DOHH2 (cell line): ENCODE results near the gene PTPRCAP.

Experiments
- H3F3A ChIP-seq: fragments of 200-600 bp; sonication (generic), shearing (Covaris generic); 2 replicates; pipeline ENCODE4 v1.6.0; 2016; ENCODE audit warnings: antibody characterized with exemption, mild to moderate bottlenecking; ENCODE audit not compliant: control insufficient read depth, insufficient read depth
- H3K27ac ChIP-seq: fragments of 200-600 bp; sonication (generic); 2 replicates; pipeline ENCODE4 v1.5.1; 2014; ENCODE audit warnings: low read depth, mild to moderate bottlenecking, low read length, moderate library complexity
- H3K27me3 ChIP-seq: fragments of 200-600 bp; sonication (generic); 2 replicates; pipeline ENCODE4 v1.6.1; 2014; ENCODE audit warnings: mild to moderate bottlenecking, low read length, mixed read lengths; ENCODE audit not compliant: control insufficient read depth
- H3K36me3 ChIP-seq: fragments of 200-600 bp; sonication (generic); 2 replicates; pipeline ENCODE4 v1.6.1; 2014; ENCODE audit warnings: mild to moderate bottlenecking, low read length, moderate library complexity, mixed read lengths; ENCODE audit not compliant: control insufficient read depth
- H3K4me1 ChIP-seq: fragments of 200-600 bp; sonication (generic); 2 replicates; pipeline ENCODE4 v1.6.1; 2014; ENCODE audit warnings: mild to moderate bottlenecking, low read length, mixed read lengths; ENCODE audit not compliant: control insufficient read depth
- H3K4me2 ChIP-seq: fragments of 200-600 bp; sonication (generic); 2 replicates; pipeline ENCODE4 v1.6.0; 2014; ENCODE audit warnings: mild to moderate bottlenecking, low read length, moderate library complexity
- H3K4me3 ChIP-seq: fragments of 200-600 bp; sonication (generic); 2 replicates; pipeline ENCODE4 v1.5.1; 2014; ENCODE audit warnings: mild to moderate bottlenecking, low read length, mixed read lengths
- H3K79me2 ChIP-seq: fragments of 200-600 bp; sonication (generic); 2 replicates; pipeline ENCODE4 v1.6.1; 2014; ENCODE audit warnings: mild to moderate bottlenecking, low read length, mixed read lengths; ENCODE audit not compliant: control insufficient read depth
- H3K9me2 ChIP-seq: fragments of 200-600 bp; sonication (generic); replicated peaks from 2 replicates; pipeline ENCODE4 v1.6.1; 2014; ENCODE audit warnings: mild to moderate bottlenecking, low read length, mixed read lengths; ENCODE audit not compliant: control insufficient read depth
- H3K9me3 ChIP-seq: fragments of 200-600 bp; sonication (generic); 2 replicates; pipeline ENCODE4 v1.6.1; 2014; ENCODE audit warnings: antibody characterized with exemption, low read length, mixed read lengths; ENCODE audit not compliant: control insufficient read depth, insufficient read depth
- H4K20me1 ChIP-seq: fragments of 200-600 bp; sonication (generic); 2 replicates; pipeline ENCODE4 v1.6.0; 2014; ENCODE audit warnings: low read depth, mild to moderate bottlenecking, antibody characterized with exemption, low read length, moderate library complexity; ENCODE audit not compliant: control insufficient read depth, insufficient read depth
- CTCF ChIP-seq: fragments of 200-600 bp; sonication (generic); IDR thresholded peaks from one replicate; pipeline ENCODE4 v1.5.1; 2014; ENCODE audit warnings: antibody characterized with exemption, mild to moderate bottlenecking, low read depth, low read length; ENCODE audit not compliant: poor library complexity, severe bottlenecking
- EZH2phosphoT487 ChIP-seq: fragments of 200-600 bp; sonication (generic); IDR thresholded peaks from 2 replicates; pipeline ENCODE4 v1.6.1; 2017; ENCODE audit warnings: borderline replicate concordance, mild to moderate bottlenecking, antibody characterized with exemption, low read length, moderate library complexity, mixed read lengths

Gene PTPRCAP

GRCh38 chr11:67439321-67440228 is 2.1 kb upstream of the PTPRCAP start:
- no peaks in the 10 kb centered on the region for H3K9me2 ChIP-seq
- peaks cover 71% of the 10 kb centered on the region for H3K36me3 ChIP-seq
- peaks cover 81% of the 10 kb centered on the region for H3K4me1 ChIP-seq
- H3K4me2 ChIP-seq, result peak overlapping the region; percentile 94
- H4K20me1 ChIP-seq, result peaks cover 12% of the 10 kb centered on the region; the same call in 1 of the 2 replicates
- no peaks in the 10 kb centered on the region for H3K9me3 ChIP-seq
- no peaks in the 10 kb centered on the region for H3K27me3 ChIP-seq
- H3K4me3 ChIP-seq, result peak overlapping the region; percentile 90
- H3F3A ChIP-seq, result peaks cover 53% of the 10 kb centered on the region
- H3K27ac ChIP-seq, result peak overlapping the region; percentile 97
- H3K79me2 ChIP-seq, result peaks cover 55% of the 10 kb centered on the region
- TF ChIP-seq EZH2phosphoT487, result no peak
- peak; percentile 75 for TF ChIP-seq CTCF

GRCh38 chr11:67438158-67438902 is 848 bp upstream of the PTPRCAP start:
- TF ChIP-seq CTCF (peak; percentile 20), EZH2phosphoT487 (no peak)
- no peaks in the 10 kb centered on the region for H3K27me3 ChIP-seq
- peaks cover 12% of the 10 kb centered on the region; the same call in 1 of the 2 replicates for H4K20me1 ChIP-seq
- peak overlapping the region; percentile 94 for H3K4me2 ChIP-seq
- no peaks in the 10 kb centered on the region for H3K9me3 ChIP-seq
- peaks cover 87% of the 10 kb centered on the region for H3K4me1 ChIP-seq
- peak overlapping the region; percentile 97 for H3K27ac ChIP-seq
- H3K36me3 ChIP-seq, result peaks cover 84% of the 10 kb centered on the region
- no peaks in the 10 kb centered on the region for H3K9me2 ChIP-seq
- peaks cover 58% of the 10 kb centered on the region for H3K79me2 ChIP-seq
- H3K4me3 ChIP-seq, result peak overlapping the region; percentile 90
- peaks cover 55% of the 10 kb centered on the region for H3F3A ChIP-seq

GRCh38 chr11:67437809-67438157 is 301 bp upstream of the PTPRCAP start:
- Histone ChIP-seq H3K4me2 (peak overlapping the region; percentile 94), H4K20me1 (peaks cover 12% of the 10 kb centered on the region; the same call in 1 of the 2 replicates)

More at GRCh38 chr11:67437809-67438157, 301 bp upstream of the PTPRCAP start:
- Histone ChIP-seq H3K9me3 (no peaks in the 10 kb centered on the region), H3F3A (peaks cover 53% of the 10 kb centered on the region), H3K36me3 (peaks cover 89% of the 10 kb centered on the region), H3K4me3 (peak overlapping the region; percentile 90), H3K27ac (peak overlapping the region; percentile 97), H3K79me2 (peaks cover 58% of the 10 kb centered on the region), H3K4me1 (peaks cover 84% of the 10 kb centered on the region), H3K27me3 (no peaks in the 10 kb centered on the region), H3K9me2 (no peaks in the 10 kb centered on the region)
- TF ChIP-seq CTCF (no peak), EZH2phosphoT487 (no peak)
